Ishikawa (cell line): ENCODE data around the gene GNRH2.

Experiments
- CEBPB ChIP-seq: IDR thresholded peaks from 2 replicates; pipeline ENCODE4 v1.6.1; 2012
- CREB1 ChIP-seq: IDR thresholded peaks from 2 replicates; pipeline ENCODE4 v1.6.1; 2012; ENCODE audit warnings: low read depth
- EGR1 ChIP-seq: IDR thresholded peaks from 2 replicates; pipeline ENCODE4 v1.6.1; 2012
- EP300 ChIP-seq: IDR thresholded peaks from 2 replicates; pipeline ENCODE4 v1.6.1; 2012; ENCODE audit warnings: borderline replicate concordance
- FOXM1 ChIP-seq: IDR thresholded peaks from 2 replicates; pipeline ENCODE4 v1.6.1; 2012; ENCODE audit warnings: low read depth, borderline replicate concordance
- NFIC ChIP-seq: IDR thresholded peaks from 2 replicates; pipeline ENCODE4 v1.6.1; 2012
- RAD21 ChIP-seq: IDR thresholded peaks from 2 replicates; pipeline ENCODE4 v1.6.1; 2012; ENCODE audit warnings: low read depth
- TAF1 ChIP-seq: IDR thresholded peaks from 2 replicates; pipeline ENCODE4 v1.6.1; 2012; ENCODE audit warnings: low read depth, mild to moderate bottlenecking
- TCF12 ChIP-seq: IDR thresholded peaks from 2 replicates; pipeline ENCODE4 v1.6.1; 2012; ENCODE audit warnings: low read depth
- TEAD4 ChIP-seq: IDR thresholded peaks from 2 replicates; pipeline ENCODE4 v1.6.1; 2012
- YY1 ChIP-seq: IDR thresholded peaks from 2 replicates; pipeline ENCODE4 v1.6.1; 2012; ENCODE audit warnings: low read depth
- ZBTB7A ChIP-seq: IDR thresholded peaks from 2 replicates; pipeline ENCODE4 v1.6.1; 2012; ENCODE audit warnings: low read depth
- TF ChIP-seq, protein P1 (sequence below): IDR thresholded peaks from 2 replicates; pipeline ENCODE4 v1.6.1; 2012; ENCODE audit warnings: low read depth, mild to moderate bottlenecking
- TF ChIP-seq, protein P2 (sequence below): IDR thresholded peaks from 2 replicates; pipeline ENCODE4 v1.6.1; 2012
- TF ChIP-seq, protein P3 (sequence below): IDR thresholded peaks from 2 replicates; pipeline ENCODE4 v1.6.1; 2012

Gene GNRH2

DNA sequence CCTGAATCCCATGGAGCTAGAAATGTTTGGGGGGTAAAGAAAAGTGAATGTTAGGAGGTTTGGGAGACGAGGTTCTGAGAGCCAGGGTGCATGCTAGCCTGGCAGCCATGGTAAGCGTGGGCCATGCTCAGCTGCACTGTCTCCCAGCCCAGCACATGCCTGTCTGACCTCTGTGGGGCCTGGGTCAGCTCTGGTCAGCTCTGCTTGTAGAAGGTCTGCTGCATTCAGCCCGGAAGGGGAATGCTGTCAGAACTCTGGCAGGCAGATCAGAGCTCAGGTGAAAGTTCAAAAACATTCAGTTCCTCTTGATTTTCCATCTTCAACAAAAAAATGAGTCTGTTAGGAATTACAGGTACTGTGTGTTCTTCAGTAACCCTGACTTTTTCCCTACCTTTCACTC, 5.8 kb upstream of the GNRH2 start:
- no peak for TF ChIP-seq NFIC
- no peak for TF ChIP-seq CREB1
- TF ChIP-seq, protein P1, sequence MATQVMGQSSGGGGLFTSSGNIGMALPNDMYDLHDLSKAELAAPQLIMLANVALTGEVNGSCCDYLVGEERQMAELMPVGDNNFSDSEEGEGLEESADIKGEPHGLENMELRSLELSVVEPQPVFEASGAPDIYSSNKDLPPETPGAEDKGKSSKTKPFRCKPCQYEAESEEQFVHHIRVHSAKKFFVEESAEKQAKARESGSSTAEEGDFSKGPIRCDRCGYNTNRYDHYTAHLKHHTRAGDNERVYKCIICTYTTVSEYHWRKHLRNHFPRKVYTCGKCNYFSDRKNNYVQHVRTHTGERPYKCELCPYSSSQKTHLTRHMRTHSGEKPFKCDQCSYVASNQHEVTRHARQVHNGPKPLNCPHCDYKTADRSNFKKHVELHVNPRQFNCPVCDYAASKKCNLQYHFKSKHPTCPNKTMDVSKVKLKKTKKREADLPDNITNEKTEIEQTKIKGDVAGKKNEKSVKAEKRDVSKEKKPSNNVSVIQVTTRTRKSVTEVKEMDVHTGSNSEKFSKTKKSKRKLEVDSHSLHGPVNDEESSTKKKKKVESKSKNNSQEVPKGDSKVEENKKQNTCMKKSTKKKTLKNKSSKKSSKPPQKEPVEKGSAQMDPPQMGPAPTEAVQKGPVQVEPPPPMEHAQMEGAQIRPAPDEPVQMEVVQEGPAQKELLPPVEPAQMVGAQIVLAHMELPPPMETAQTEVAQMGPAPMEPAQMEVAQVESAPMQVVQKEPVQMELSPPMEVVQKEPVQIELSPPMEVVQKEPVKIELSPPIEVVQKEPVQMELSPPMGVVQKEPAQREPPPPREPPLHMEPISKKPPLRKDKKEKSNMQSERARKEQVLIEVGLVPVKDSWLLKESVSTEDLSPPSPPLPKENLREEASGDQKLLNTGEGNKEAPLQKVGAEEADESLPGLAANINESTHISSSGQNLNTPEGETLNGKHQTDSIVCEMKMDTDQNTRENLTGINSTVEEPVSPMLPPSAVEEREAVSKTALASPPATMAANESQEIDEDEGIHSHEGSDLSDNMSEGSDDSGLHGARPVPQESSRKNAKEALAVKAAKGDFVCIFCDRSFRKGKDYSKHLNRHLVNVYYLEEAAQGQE = no peak
- no peak for TF ChIP-seq CEBPB
- TF ChIP-seq TEAD4 = no peak
- TF ChIP-seq, protein P2, sequence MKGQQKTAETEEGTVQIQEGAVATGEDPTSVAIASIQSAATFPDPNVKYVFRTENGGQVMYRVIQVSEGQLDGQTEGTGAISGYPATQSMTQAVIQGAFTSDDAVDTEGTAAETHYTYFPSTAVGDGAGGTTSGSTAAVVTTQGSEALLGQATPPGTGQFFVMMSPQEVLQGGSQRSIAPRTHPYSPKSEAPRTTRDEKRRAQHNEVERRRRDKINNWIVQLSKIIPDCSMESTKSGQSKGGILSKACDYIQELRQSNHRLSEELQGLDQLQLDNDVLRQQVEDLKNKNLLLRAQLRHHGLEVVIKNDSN = no peak

DNA sequence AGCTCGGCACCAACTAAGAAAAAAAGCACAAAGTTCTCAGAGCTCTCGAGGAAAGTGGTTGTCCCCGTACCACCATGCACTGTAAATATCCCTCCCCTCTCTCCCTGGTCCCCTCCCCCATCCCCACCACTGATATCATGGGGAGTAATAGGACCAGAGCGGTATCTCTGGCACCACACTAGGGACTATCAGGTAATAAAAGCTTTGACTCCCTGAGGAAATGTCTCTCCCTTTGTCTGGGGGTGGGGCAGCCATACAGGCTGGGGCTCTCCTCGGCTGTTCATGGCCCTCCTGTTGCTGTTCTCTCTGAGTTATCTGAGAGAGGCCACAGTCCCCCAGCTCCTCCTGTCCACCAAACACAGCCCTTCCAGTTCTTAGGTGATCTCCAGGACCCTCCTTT, 5.0 kb upstream of the GNRH2 start:
- TF ChIP-seq TCF12 (no peak), TEAD4 (no peak), CREB1 (no peak), ZBTB7A (no peak), CEBPB (no peak), FOXM1 (no peak), NFIC (no peak), YY1 (no peak)
- TF ChIP-seq, protein P3, sequence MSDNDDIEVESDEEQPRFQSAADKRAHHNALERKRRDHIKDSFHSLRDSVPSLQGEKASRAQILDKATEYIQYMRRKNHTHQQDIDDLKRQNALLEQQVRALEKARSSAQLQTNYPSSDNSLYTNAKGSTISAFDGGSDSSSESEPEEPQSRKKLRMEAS = no peak
- TF ChIP-seq, protein P2 = no peak
- TF ChIP-seq, protein P1 = no peak

DNA sequence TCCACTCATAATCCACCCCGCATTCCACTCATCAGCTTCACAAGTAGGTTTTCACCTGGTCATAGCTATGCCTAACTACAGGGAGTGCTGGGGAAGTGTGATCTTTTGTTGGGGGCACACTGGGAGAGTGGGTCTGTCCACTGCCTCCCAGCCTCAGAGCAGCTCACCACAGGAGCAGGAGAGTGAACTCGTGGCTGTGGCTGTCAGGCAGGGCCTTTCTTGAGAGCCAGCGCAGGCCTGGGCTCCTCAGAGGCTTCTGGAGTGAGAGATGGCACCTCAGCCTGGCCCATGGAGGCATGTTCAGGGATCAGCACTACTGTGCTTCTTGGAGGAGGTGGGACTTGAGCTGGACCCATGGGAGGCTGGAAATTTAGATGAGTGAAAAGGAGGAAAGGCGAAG, 4.0 kb upstream of the GNRH2 start:
- TF ChIP-seq NFIC (no peak), ZBTB7A (no peak), EGR1 (no peak), CREB1 (no peak), TCF12 (no peak), CEBPB (no peak), EP300 (no peak)
- TF ChIP-seq, protein P1 = no peak

DNA sequence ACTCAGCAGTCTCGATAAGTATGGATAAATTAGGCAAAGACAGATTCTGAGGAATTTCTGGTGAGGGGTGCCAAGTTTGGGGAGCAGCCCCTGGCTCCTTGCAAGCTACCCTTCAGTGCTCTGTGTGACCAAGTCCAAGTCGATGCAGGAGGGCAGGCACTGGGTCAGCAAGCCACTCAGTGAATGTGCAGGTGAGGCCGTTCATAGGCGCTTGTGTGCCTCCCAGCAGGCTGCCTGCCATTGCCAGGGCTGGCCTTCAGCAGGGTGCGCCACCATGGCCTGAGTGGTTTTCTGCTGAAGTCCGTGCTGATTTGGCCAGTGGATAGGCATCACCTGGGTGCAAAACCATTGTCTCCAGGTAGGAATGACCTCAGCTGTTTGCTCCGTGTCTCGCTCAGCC, 3.3 kb upstream of the GNRH2 start:
- TF ChIP-seq TCF12 (no peak), EGR1 (no peak), YY1 (no peak), CEBPB (no peak), FOXM1 (no peak), NFIC (no peak), TEAD4 (no peak), EP300 (no peak), CREB1 (no peak), RAD21 (no peak), ZBTB7A (no peak), TAF1 (no peak)
- TF ChIP-seq, protein P3 = no peak
- TF ChIP-seq, protein P1 = no peak
- TF ChIP-seq, protein P2 = no peak
